ENCODE measurements around the gene ABLIM3. TPM values are rescaled to one million over a fixed set of nuclear protein-coding genes. Genes with fewer than 3 reads are reported as not detected.

Gene ABLIM3
- total RNA-seq, 2 experiments from 2014 or later, result not detected

DNA sequence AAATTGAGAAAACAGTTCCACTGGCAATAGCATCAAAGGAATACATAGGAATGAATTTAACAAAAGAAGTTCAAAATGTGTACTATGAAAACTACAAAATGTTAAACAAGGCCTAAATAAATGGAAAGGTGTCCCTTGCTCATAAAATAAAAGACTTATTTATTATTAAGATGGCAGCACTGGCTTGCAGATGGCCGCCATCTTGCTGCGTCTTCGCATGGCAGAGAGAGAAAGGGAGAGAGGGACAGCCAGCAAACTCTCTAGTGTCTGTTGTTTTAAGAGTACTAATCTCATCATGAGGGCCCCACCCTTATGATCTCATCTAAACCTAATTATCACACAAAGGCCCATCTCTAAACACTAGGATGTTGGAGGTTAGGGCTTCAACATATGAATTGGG, 47.1 kb downstream of the ABLIM3 start:
- Histone ChIP-seq H3K9me3 (ENCODE audit: low read length) (no peaks in the 10 kb centered on the region), H3K4me3 (ENCODE audit: low read depth, low read length, poor library complexity, severe bottlenecking) (no peak overlapping the region), H3K4me2 (ENCODE audit: low read length) (no peak overlapping the region), H3K9me2 (ENCODE audit: insufficient read depth, low read length) (no peaks in the 10 kb centered on the region), H3K36me3 (ENCODE audit: insufficient read depth, low read length) (no peaks in the 10 kb centered on the region), H3K27ac (ENCODE audit: low read depth, low read length, poor library complexity, severe bottlenecking) (no peak overlapping the region), H3K4me1 (ENCODE audit: insufficient read depth, low read length, poor library complexity, severe bottlenecking) (no peaks in the 10 kb centered on the region), H4K20me1 (ENCODE audit: insufficient read depth, low read length) (no peaks in the 10 kb centered on the region), H3K79me2 (ENCODE audit: insufficient read depth, low read depth, low read length) (no peaks in the 10 kb centered on the region), H2AFZ (ENCODE audit: low read length) (no peak overlapping the region)
- intact Hi-C loops (cut with micrococcal nuclease; ENCODE audit: unreplicated experiment), result no loop called here
- CTCF ChIA-PET (ENCODE audit: unreplicated experiment), result no interaction called here
- POLR2A ChIA-PET, result no interaction called here
- no TSS peak for BruUV-seq (replicated peaks)
- TF ChIP-seq, protein P1, sequence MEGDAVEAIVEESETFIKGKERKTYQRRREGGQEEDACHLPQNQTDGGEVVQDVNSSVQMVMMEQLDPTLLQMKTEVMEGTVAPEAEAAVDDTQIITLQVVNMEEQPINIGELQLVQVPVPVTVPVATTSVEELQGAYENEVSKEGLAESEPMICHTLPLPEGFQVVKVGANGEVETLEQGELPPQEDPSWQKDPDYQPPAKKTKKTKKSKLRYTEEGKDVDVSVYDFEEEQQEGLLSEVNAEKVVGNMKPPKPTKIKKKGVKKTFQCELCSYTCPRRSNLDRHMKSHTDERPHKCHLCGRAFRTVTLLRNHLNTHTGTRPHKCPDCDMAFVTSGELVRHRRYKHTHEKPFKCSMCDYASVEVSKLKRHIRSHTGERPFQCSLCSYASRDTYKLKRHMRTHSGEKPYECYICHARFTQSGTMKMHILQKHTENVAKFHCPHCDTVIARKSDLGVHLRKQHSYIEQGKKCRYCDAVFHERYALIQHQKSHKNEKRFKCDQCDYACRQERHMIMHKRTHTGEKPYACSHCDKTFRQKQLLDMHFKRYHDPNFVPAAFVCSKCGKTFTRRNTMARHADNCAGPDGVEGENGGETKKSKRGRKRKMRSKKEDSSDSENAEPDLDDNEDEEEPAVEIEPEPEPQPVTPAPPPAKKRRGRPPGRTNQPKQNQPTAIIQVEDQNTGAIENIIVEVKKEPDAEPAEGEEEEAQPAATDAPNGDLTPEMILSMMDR (conservative IDR thresholded peaks at IDR 0.05; ENCODE audit: low read length), result no peak
- TF ChIP-seq EZH2phosphoT487 (IDR thresholded peaks at IDR 0.05; ENCODE audit: borderline replicate concordance, low read depth, low read length), result no peak
- DNase-seq (ENCODE audit: low spot score), result no peak

DNA sequence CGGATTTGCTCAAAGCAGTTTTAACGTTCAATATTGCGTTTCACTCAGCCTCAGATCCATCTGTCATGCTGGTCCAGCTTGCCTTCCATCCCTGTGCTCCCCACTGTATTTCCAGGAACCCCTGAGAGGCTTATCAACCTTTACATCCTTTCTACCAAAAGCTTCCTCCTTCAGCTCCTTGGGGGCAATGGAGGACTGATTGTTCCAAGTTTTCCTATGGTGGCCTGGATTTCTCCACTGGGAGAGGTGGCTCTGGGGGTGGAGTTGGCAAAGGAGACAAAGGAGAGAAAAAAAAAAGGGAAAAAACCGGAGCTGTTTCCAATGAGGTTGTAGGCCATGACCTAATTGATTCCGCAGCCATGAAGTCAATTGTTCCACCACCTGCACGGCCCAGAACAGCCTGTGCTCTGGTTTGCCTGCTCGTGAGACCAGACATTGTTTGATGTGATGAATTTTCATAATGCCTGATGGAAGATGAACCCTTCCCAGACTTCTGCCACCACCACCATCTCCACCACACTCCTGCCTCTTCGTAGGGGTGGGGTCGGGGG, 54.1 kb downstream of the ABLIM3 start:
- Histone ChIP-seq H3K4me3 (ENCODE audit: low read depth, low read length, poor library complexity, severe bottlenecking) (no peak overlapping the region), H3K9me2 (ENCODE audit: insufficient read depth, low read length) (no peaks in the 10 kb centered on the region), H3K9me3 (ENCODE audit: low read length) (no peaks in the 10 kb centered on the region), H3K36me3 (ENCODE audit: insufficient read depth, low read length) (no peaks in the 10 kb centered on the region), H3K79me2 (ENCODE audit: insufficient read depth, low read depth, low read length) (no peaks in the 10 kb centered on the region), H3K4me2 (ENCODE audit: low read length) (no peak overlapping the region), H4K20me1 (ENCODE audit: insufficient read depth, low read length) (no peaks in the 10 kb centered on the region), H2AFZ (ENCODE audit: low read length) (no peak overlapping the region), H3K4me1 (ENCODE audit: insufficient read depth, low read length, poor library complexity, severe bottlenecking) (no peaks in the 10 kb centered on the region), H3K27ac (ENCODE audit: low read depth, low read length, poor library complexity, severe bottlenecking) (no peak overlapping the region)
- no TSS peak for BruUV-seq (replicated peaks)
- DNase-seq (ENCODE audit: low spot score), result no peak
- TF ChIP-seq EZH2phosphoT487 (IDR thresholded peaks at IDR 0.05; ENCODE audit: borderline replicate concordance, low read depth, low read length), result no peak
- TF ChIP-seq, protein P1 (conservative IDR thresholded peaks at IDR 0.05; ENCODE audit: low read length), result no peak
- ChIA-PET POLR2A (no interaction called here), CTCF (ENCODE audit: unreplicated experiment) (no interaction called here)
- intact Hi-C loops (cut with micrococcal nuclease; ENCODE audit: unreplicated experiment), result no loop called here

DNA sequence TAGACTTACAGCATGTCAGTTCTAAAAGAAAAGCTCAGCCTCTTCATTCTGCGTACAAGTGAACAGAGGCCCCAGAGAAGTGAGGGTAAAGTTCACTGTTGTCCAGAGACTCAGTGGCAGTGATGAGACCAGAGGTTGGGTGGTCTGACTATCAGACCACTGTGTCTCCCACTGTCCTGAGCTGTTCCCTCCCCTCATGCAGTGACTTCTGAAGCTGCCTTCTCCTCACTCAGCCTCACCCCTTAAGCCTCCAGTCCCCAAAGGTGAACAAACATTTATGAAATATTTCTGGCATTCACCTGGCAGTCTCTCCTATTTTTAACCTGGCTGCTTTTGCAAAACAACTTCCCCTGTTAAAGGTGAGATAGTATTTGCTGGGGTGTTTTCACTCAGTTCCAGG, 54.7 kb downstream of the ABLIM3 start:
- ChIA-PET CTCF (ENCODE audit: unreplicated experiment) (no interaction called here), POLR2A (no interaction called here)
- Histone ChIP-seq H4K20me1 (ENCODE audit: insufficient read depth, low read length) (no peaks in the 10 kb centered on the region), H2AFZ (ENCODE audit: low read length) (no peak overlapping the region), H3K36me3 (ENCODE audit: insufficient read depth, low read length) (no peaks in the 10 kb centered on the region), H3K79me2 (ENCODE audit: insufficient read depth, low read depth, low read length) (no peaks in the 10 kb centered on the region), H3K27ac (ENCODE audit: low read depth, low read length, poor library complexity, severe bottlenecking) (no peak overlapping the region), H3K4me1 (ENCODE audit: insufficient read depth, low read length, poor library complexity, severe bottlenecking) (no peaks in the 10 kb centered on the region), H3K4me2 (ENCODE audit: low read length) (no peak overlapping the region), H3K4me3 (ENCODE audit: low read depth, low read length, poor library complexity, severe bottlenecking) (no peak overlapping the region), H3K9me2 (ENCODE audit: insufficient read depth, low read length) (no peaks in the 10 kb centered on the region), H3K9me3 (ENCODE audit: low read length) (no peaks in the 10 kb centered on the region)
- TF ChIP-seq, protein P1 (conservative IDR thresholded peaks at IDR 0.05; ENCODE audit: low read length), result no peak
- TF ChIP-seq EZH2phosphoT487 (IDR thresholded peaks at IDR 0.05; ENCODE audit: borderline replicate concordance, low read depth, low read length), result no peak
- intact Hi-C loops (cut with micrococcal nuclease; ENCODE audit: unreplicated experiment), result no loop called here
- BruUV-seq (replicated peaks), result no TSS peak
- DNase-seq (ENCODE audit: low spot score), result no peak

Measured in OCI-LY7 (cell line).